Activated CD8-positive, alpha-beta memory T cell treated with anti-CD3 and anti-CD28 coated beads, Interleukin-2, amount 50 U/mL, for 48 hours (primary cell): Measurements from ENCODE around the gene MED9.

ENCODE experiments used
- DNase-seq: peaks from one replicate; pipeline ENCODE4 v3.0.0-alpha.2; 2020

MED9 gene

GRCh38 chr17:17505610-17506171 is 28.9 kb downstream of the MED9 start:
- DNase-seq: no peak

GRCh38 chr17:17506181-17506741 is 29.5 kb downstream of the MED9 start:
- no peak for DNase-seq

- DNase-seq: no peak
Observed at GRCh38 chr17:17506893-17507464, 30.2 kb downstream of the MED9 start.

GRCh38 chr17:17507465-17508011 is 30.7 kb downstream of the MED9 start:
- DNase-seq: no peak

GRCh38 chr17:17508019-17508535 is 31.3 kb downstream of the MED9 start:
- DNase-seq: no peak

- DNase-seq: no peak
Observed at GRCh38 chr17:17508646-17509591, 32.1 kb downstream of the MED9 start.

GRCh38 chr17:17509601-17510425 is 33.0 kb downstream of the MED9 start:
- DNase-seq: no peak

- DNase-seq: no peak
Observed at GRCh38 chr17:17510456-17511292, 33.9 kb downstream of the MED9 start.

GRCh38 chr17:17511293-17511741 is 34.5 kb downstream of the MED9 start:
- no peak for DNase-seq

GRCh38 chr17:17511881-17512858 is 35.4 kb downstream of the MED9 start:
- no peak for DNase-seq

GRCh38 chr17:17512866-17513265 is 36.1 kb downstream of the MED9 start:
- DNase-seq: no peak

GRCh38 chr17:17513626-17514025 is 36.8 kb downstream of the MED9 start:
- DNase-seq: no peak

- no peak for DNase-seq
Observed at GRCh38 chr17:17514361-17514992, 37.7 kb downstream of the MED9 start.

- no peak for DNase-seq
Observed at GRCh38 chr17:17514993-17515933, 38.5 kb downstream of the MED9 start.

GRCh38 chr17:17515934-17516930 is 39.4 kb downstream of the MED9 start:
- no peak for DNase-seq

GRCh38 chr17:17516941-17517720 is 40.3 kb downstream of the MED9 start:
- DNase-seq: no peak
